Superior temporal gyrus (tissue), 1 donor: Measurements from ENCODE around the gene SUSD1.
"Not testable (repeated sequence)": the region's sequence is repeated elsewhere in the genome, so short reads cannot be mapped to it uniquely, and the experiment has no call there.

Experiments
- DNase-seq: peaks from one replicate; pipeline ENCODE4 v3.0.0-alpha.2; 2016; ENCODE audit errors: extremely low spot score

Gene SUSD1

DNA sequence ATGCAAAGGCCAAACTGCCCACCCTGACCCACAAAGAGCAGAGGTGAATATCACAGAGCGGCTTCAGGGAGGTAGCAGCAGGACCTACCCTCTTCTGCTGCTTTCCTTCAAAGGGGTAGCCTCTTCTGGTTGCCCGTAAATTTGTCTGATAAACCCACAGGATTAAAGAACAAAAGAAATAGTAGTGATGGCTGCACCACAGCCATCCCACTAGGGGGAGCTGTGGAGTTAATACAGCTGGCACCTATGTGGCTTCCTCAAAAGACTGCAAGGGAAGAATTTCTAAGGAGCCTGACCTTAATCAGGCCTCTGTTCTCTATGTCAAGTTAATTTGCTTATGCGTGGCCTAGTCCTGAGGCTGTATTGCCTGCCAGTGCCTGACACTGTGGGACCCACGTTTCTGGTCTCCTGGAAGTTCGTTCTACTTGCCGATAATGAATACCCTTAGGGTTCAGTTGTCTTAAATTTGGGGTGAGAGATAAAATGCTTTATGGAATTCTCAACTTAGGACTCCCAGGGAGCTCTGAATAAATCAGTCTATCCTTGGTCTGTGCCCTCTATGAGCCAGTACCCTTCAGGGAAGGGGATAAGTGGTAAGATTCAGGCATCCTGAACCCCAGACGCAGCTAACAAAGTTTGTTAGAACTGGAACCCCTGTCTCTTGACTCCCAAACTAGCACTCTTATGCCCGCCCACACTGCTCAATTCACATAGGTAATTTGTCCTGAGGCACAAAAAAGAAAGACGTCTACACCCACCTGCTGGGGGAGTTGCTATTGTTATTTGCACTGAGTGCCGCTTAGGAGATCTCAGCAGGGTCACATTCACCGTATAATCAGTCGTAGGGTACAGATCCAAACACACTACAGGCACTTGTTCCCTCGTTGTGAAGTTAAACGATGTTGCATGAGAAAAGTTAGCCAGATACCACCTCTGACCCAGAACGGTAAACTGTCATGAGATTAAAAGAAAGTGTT lies 77.1 kb downstream of the SUSD1 start:
- peak; percentile 86 for DNase-seq

DNA sequence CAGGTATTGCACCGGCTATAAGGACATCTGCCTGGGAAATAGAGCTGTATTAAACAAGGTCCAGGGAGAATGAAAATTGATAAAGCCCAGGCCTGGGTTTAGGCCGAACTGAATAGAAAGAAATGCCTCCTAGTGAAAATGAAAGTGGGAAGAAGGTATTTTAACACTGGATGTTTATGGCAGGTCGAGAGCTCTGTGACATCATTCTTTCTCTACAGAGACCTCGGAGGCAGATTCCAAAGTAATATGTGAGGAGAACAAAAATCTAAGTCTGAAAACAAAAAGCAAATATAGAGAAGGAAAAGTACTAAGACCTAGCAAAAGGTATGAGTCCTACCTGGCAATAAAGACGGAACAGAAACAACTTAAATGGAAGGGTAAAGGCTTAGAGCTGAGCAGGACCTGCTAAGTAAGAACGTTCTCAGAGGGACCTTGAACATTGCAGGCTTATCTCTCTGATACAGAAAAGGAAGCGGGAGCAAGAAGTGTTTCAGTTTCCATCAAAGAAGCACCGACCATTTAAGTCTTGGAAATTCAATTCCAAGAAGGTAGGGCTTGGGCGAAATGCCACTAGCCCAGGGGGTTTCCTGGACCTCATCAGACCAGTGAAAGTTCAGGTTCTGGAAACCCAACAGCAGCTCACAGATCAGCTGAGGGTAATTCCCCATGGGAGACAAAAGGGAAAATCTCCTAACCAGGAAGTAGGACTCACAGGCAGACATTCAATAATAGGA lies 80.0 kb downstream of the SUSD1 start:
- no peak for DNase-seq

DNA sequence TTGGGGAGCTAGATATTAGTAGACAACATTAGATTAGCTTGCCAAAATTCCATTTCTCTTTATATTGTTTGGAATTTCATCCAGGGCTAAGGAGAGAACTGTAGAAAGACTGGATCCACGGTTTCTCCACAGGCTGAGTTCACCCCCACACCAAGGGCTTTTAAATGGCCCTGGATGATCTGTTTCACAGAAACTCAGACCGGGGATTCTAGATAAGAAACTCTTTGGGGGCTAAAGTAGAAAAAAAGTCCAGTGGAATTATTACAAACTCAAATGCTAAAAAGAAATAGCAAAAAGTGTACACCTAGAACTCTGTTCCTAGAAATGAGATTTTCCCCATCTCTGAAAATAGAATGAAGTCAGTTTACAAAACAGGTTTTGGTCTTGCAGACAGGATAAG lies 80.9 kb downstream of the SUSD1 start:
- DNase-seq: no peak

DNA sequence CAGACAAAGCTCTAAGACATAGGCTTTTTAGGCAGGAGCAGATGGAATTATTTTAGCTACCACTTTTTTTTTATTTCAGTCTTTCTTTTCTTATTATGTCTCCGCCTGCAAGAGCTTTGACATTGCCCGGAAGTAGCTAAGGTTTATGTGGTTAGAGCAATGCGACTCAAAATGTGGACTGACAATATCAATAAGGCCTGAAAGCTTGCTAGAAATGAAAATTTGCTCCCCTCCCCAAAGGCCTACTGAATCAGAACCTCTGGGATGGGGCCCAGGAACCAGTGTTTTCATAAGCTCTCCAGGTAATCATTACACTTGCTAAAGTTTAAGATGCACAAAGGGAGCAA lies 81.3 kb downstream of the SUSD1 start:
- DNase-seq: no peak

DNA sequence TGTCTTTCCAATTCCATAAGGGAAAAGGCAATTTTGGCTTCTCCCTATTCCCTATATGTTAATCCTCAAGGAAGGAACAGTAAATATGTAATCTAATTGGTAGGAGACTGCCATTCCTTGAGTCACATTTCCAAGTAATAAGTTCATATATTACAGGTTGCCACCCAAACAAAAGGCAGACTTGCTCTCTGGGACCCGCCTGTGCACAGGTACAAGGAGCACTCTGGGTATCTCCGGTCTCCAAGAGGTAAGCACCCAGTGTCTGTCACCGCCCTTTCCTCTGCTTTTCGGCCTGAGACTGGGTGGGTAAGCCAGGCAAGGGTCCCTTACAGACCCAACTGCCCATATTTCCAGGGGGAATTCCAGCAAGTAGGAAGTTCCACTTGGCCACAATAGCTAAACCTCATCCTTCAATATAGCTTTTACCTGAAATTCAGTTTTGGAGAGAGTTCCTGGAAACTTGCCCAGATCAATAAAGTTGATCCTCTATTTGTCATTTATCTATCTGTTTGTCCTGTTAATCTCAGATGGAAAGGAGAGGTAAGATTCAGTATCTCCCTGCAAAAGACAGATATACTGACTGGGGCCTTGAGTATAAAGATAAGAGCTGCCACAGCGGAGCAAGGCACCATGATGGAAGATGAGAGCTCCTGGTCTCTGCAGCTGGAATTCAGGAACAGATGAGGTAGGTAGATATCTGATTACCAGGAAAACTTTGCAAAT lies 81.8 kb downstream of the SUSD1 start:
- no peak for DNase-seq

DNA sequence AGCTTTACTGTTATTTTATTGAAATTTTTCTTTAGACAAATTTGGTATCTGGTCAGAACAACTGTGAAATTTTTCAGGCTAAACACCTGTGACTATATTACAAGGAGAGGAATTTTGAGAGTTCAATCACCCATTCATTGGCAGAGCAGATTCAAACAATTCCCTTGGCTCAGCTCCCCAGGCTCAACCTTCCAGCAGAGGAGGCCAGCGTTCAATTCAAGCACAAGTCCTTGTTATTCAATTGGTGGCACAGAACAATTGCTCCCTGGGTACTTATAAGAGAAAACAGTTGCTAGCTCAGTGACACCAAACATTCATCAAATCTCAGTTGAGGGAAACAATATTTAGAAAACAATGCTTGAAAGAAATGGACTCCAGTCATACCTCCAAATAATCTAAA lies 83.3 kb downstream of the SUSD1 start:
- peak; percentile 67 for DNase-seq

DNA sequence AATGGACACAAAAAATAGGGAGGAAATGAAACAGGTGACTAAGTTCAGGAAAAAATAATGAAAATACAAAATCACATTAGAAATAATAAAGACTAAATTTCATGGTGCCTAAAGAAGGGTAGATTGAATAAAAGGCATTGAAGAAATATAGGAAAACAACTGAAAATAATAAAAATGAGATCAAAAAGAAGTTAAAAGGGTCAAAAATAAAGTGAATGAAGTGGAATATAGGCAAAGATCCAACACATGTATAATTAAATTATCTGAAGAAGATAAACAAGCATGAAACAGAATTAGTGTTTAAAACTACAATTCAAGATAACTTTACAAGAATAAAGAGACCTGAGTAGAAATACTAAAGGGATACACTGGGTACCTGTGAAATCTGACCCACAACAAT lies 87.6 kb downstream of the SUSD1 start:
- DNase-seq: no peak

DNA sequence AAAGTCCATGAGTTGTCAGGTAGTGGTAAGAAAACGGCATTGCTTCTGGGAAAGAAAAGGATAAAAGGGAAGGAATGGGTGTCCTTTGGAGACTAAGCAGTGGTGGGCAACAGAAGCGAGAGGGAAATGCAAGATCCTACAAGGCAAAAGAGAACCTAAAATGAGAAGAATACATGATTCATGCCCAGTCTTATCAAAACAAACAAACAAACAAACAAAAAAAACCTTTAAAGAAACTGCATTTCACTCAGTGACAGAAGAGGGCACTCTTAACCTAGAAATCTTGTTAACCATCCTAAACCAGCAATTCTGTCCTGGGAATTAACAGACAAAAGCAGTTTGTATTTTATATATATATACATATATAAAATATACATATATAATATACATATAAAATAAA lies 88.5 kb downstream of the SUSD1 start:
- DNase-seq: peak; percentile 69

DNA sequence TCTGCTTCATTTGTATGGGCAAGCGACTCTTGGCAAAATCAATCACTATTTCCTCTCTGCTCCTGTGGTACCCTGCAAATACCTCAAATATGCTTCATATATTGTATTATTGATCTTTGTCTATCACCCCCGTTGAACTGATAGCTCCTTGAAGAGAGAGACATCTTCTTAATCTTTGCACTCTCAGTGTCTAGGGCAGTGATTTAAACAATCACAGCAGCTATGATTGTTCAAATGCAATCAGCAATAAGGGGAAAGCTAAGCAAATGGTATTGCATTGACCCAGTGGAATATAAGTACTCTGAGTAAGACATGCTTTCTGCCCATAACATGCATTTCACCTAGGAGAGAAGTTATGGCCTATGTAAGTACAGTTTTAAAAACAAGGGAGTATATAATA lies 90.2 kb downstream of the SUSD1 start:
- DNase-seq: no peak

DNA sequence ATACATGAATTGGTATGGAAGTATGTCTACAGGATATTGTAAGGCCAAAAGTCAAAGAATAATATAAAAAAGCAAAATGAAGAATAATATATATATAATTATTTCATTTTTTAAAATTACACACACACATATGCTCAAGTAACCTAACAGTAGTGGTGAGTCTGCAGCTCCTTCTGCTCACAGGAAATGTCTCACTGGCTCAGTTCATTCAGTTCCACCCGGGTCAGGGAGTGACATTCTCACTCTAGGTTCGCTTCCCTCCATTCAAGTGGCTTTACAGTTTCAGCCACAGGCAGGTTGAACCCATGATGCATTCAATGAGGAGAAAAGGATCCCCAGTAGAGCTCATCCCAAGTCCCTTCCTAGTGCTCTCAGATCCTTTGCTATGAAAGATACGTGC lies 90.8 kb downstream of the SUSD1 start:
- DNase-seq: no peak

GRCh38 chr9:112081918-112082729 lies 93.0 kb downstream of the SUSD1 start:
- no peak for DNase-seq

DNA sequence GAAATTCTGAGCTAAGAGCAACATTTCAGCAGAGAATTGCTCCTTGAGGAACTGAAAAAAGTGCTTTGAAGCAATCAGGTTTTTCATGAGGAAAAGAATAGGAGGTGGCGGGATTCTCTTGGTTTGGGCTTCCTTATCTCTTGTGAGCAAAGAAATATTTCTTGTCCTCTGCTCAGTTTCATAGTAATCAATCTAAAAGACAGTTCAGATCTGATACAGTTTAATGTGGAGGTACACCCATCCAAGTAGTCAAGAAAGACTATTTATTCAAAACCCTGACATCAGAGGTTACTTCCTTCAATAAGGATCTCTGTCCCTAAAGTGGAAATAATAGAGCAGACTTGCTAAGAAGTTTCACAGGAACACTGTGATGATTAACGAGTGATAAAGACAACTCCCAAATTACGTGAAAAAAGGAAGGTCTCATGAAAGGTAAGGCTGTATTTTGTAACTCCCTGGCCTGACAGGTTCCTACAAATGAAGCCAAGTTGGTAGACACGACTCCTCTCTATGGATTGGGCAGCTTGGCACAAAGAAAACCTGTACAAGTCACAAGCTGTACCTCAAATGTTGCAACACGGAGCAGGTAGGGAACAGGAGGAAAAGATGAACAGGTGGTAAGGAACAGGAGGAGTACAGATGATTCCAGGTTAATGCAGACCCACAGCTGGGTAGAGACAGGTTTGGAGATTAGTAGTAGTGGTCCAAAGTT lies 94.1 kb downstream of the SUSD1 start:
- no peak for DNase-seq

- DNase-seq: no peak
Measured at GRCh38 chr9:112078432-112078831, 96.7 kb downstream of the SUSD1 start.

- DNase-seq: no peak
Measured at GRCh38 chr9:112076814-112077213, 98.3 kb downstream of the SUSD1 start.

GRCh38 chr9:112075009-112075378 lies 100.1 kb downstream of the SUSD1 start:
- DNase-seq: no peak

GRCh38 chr9:112074250-112075008 lies 100.7 kb downstream of the SUSD1 start:
- peak; percentile 93 for DNase-seq

GRCh38 chr9:112073639-112074173 lies 101.4 kb downstream of the SUSD1 start:
- DNase-seq: not testable (repeated sequence)

GRCh38 chr9:112072721-112073638 lies 102.1 kb downstream of the SUSD1 start:
- no peak for DNase-seq
